Measurements from ENCODE around the gene GRAMD2A.
A peak's percentile ranks its signal among the peaks of the same experiment; 100 is the strongest.

The GRAMD2A gene

GRCh38 chr15:72217216-72217615 is 19.6 kb upstream of the GRAMD2A start:
- no peak for DNase-seq (ENCODE audit: low read depth in 2 of 2)
- no peak overlapping the region for H3K4me3 ChIP-seq (replicated peaks in 1 of 2; ENCODE audit: low read depth in 2 of 2, low read length in 2 of 2)

GRCh38 chr15:72216079-72216478 is 18.5 kb upstream of the GRAMD2A start:
- DNase-seq (ENCODE audit: low read depth in 2 of 2): no peak
- no peak for TF ChIP-seq CTCF (IDR thresholded peaks at IDR 0.05; ENCODE audit: low read depth, low read length)

More at GRCh38 chr15:72217216-72217615, 19.6 kb upstream of the GRAMD2A start:
- TF ChIP-seq CTCF (IDR thresholded peaks at IDR 0.05; ENCODE audit: low read depth, low read length): no peak

GRCh38 chr15:72207558-72208085 is 10.0 kb upstream of the GRAMD2A start:
- H3K4me3 ChIP-seq (replicated peaks in 1 of 2; ENCODE audit: low read depth in 2 of 2, low read length in 2 of 2): no peak overlapping the region
- DNase-seq (ENCODE audit: low read depth in 2 of 2): no peak
- TF ChIP-seq CTCF (IDR thresholded peaks at IDR 0.05; ENCODE audit: low read depth, low read length): no peak

More at GRCh38 chr15:72216079-72216478, 18.5 kb upstream of the GRAMD2A start:
- no peak overlapping the region for H3K4me3 ChIP-seq (replicated peaks in 1 of 2; ENCODE audit: low read depth in 2 of 2, low read length in 2 of 2)

GRCh38 chr15:72206677-72207000 is 9.1 kb upstream of the GRAMD2A start:
- no peak for TF ChIP-seq CTCF (IDR thresholded peaks at IDR 0.05; ENCODE audit: low read depth, low read length)
- DNase-seq (ENCODE audit: low read depth in 2 of 2): no peak
- H3K4me3 ChIP-seq (replicated peaks in 1 of 2; ENCODE audit: low read depth in 2 of 2, low read length in 2 of 2): no peak overlapping the region

GRCh38 chr15:72205896-72206676 is 8.5 kb upstream of the GRAMD2A start:
- no peak for TF ChIP-seq CTCF (IDR thresholded peaks at IDR 0.05; ENCODE audit: low read depth, low read length)
- no peak for DNase-seq (ENCODE audit: low read depth in 2 of 2)
- no peak overlapping the region for H3K4me3 ChIP-seq (replicated peaks in 1 of 2; ENCODE audit: low read depth in 2 of 2, low read length in 2 of 2)

- TF ChIP-seq CTCF (IDR thresholded peaks at IDR 0.05; ENCODE audit: low read depth, low read length): no peak
- H3K4me3 ChIP-seq (replicated peaks in 1 of 2; ENCODE audit: low read depth in 2 of 2, low read length in 2 of 2): no peak overlapping the region
- no peak for DNase-seq (ENCODE audit: low read depth in 2 of 2)
Measured at GRCh38 chr15:72205273-72205672, 7.7 kb upstream of the GRAMD2A start.

GRCh38 chr15:72203507-72203837 is 5.9 kb upstream of the GRAMD2A start:
- H3K4me3 ChIP-seq (replicated peaks in 1 of 2; ENCODE audit: low read depth in 2 of 2, low read length in 2 of 2): no peak overlapping the region
- TF ChIP-seq CTCF (IDR thresholded peaks at IDR 0.05; ENCODE audit: low read depth, low read length): no peak
- DNase-seq (ENCODE audit: low read depth in 2 of 2): peak; percentile 59 to 96

Data from cardiac fibroblast (primary cell).